ENCODE data around the gene DNAJB4. TPM values are rescaled to one million over a fixed set of nuclear protein-coding genes. Genes with fewer than 3 reads are reported as not detected.

DNAJB4 gene
- total RNA-seq, 1 donor from 2014 or later, result 40.6 TPM

- DNase-seq (ENCODE audit: low spot score), result no peak
- TF ChIP-seq CTCF (IDR thresholded peaks at IDR 0.05) (no peak), EZH2phosphoT487 (IDR thresholded peaks at IDR 0.05) (no peak), EZH2 (IDR thresholded peaks at IDR 0.05) (no peak)
- Histone ChIP-seq H3K36me3 (peaks cover 81% of the 10 kb centered on the region), H3K9me3 (ENCODE audit: low read depth) (no peaks in the 10 kb centered on the region), H3K9ac (no peak overlapping the region), H3K4me1 (peaks cover 17% of the 10 kb centered on the region), H4K20me1 (ENCODE audit: low read depth) (peaks cover 89% of the 10 kb centered on the region), H2AFZ (replicated peaks) (no peak overlapping the region), H3K79me2 (ENCODE audit: low read depth) (peaks cover 100% of the 10 kb centered on the region), H3K4me2 (no peak overlapping the region), H3K27ac (peak overlapping the region; percentile 54), H3K27me3 (no peaks in the 10 kb centered on the region), H3F3A (ENCODE audit: low read depth) (peaks cover 28% of the 10 kb centered on the region), H3K4me3 (no peak overlapping the region)
- no peaks in the 10 kb centered on the region for H3K4me1 Mint-ChIP-seq
- H3K36me3 Mint-ChIP-seq, result peaks cover 46% of the 10 kb centered on the region
- no peaks in the 10 kb centered on the region for H3K27me3 Mint-ChIP-seq (ENCODE audit: insufficient read depth, low read depth)
- H3K9me3 Mint-ChIP-seq, result no peaks in the 10 kb centered on the region
- H3K4me3 Mint-ChIP-seq, result no peak overlapping the region
- H3K27ac Mint-ChIP-seq, result no peak overlapping the region
These were observed 38.4 kb upstream of the DNAJB4 start for GRCh38 chr1:77966291-77966690.

GRCh38 chr1:77970192-77970591 lies 34.5 kb upstream of the DNAJB4 start:
- Mint-ChIP-seq H3K36me3 (peaks cover 38% of the 10 kb centered on the region), H3K27me3 (ENCODE audit: insufficient read depth, low read depth) (peaks cover 2% of the 10 kb centered on the region), H3K4me3 (no peak overlapping the region), H3K9me3 (peaks cover 4% of the 10 kb centered on the region), H3K4me1 (no peaks in the 10 kb centered on the region), H3K27ac (no peak overlapping the region)
- H3K27me3 ChIP-seq, result no peaks in the 10 kb centered on the region
- peaks cover 52% of the 10 kb centered on the region for H3K36me3 ChIP-seq
- no peaks in the 10 kb centered on the region for H3K9me3 ChIP-seq (ENCODE audit: low read depth)
- no peak overlapping the region for H3K9ac ChIP-seq
- peaks cover 17% of the 10 kb centered on the region for H3K4me1 ChIP-seq
- no peak overlapping the region for H2AFZ ChIP-seq (replicated peaks)
- DNase-seq (ENCODE audit: low spot score), result no peak
- H3F3A ChIP-seq (ENCODE audit: low read depth), result peaks cover 25% of the 10 kb centered on the region
- H4K20me1 ChIP-seq (ENCODE audit: low read depth), result peaks cover 100% of the 10 kb centered on the region
- no peak overlapping the region for H3K4me3 ChIP-seq
- H3K79me2 ChIP-seq (ENCODE audit: low read depth), result peaks cover 100% of the 10 kb centered on the region
- no peak for TF ChIP-seq CTCF (IDR thresholded peaks at IDR 0.05)
- no peak for TF ChIP-seq EZH2 (IDR thresholded peaks at IDR 0.05)
- no peak for TF ChIP-seq EZH2phosphoT487 (IDR thresholded peaks at IDR 0.05)
- no peak overlapping the region for H3K27ac ChIP-seq
- no peak overlapping the region for H3K4me2 ChIP-seq

GRCh38 chr1:77972080-77972479 lies 32.7 kb upstream of the DNAJB4 start:
- no peak overlapping the region for H3K4me2 ChIP-seq
- peaks cover 18% of the 10 kb centered on the region for H3F3A ChIP-seq (ENCODE audit: low read depth)
- Mint-ChIP-seq H3K27me3 (ENCODE audit: insufficient read depth, low read depth) (peaks cover 6% of the 10 kb centered on the region), H3K9me3 (peaks cover 5% of the 10 kb centered on the region), H3K4me3 (no peak overlapping the region), H3K36me3 (peaks cover 42% of the 10 kb centered on the region), H3K27ac (no peak overlapping the region), H3K4me1 (peaks cover 12% of the 10 kb centered on the region)
- no peak overlapping the region for H2AFZ ChIP-seq (replicated peaks)
- no peak overlapping the region for H3K4me3 ChIP-seq
- no peak for DNase-seq (ENCODE audit: low spot score)
- H3K9ac ChIP-seq, result no peak overlapping the region
- H3K9me3 ChIP-seq (ENCODE audit: low read depth), result no peaks in the 10 kb centered on the region
- H3K4me1 ChIP-seq, result peaks cover 32% of the 10 kb centered on the region
- H3K27ac ChIP-seq, result no peak overlapping the region
- H3K27me3 ChIP-seq, result no peaks in the 10 kb centered on the region
- peaks cover 100% of the 10 kb centered on the region for H3K79me2 ChIP-seq (ENCODE audit: low read depth)
- TF ChIP-seq EZH2 (IDR thresholded peaks at IDR 0.05), result no peak
- TF ChIP-seq CTCF (IDR thresholded peaks at IDR 0.05), result no peak
- TF ChIP-seq EZH2phosphoT487 (IDR thresholded peaks at IDR 0.05), result no peak
- peaks cover 46% of the 10 kb centered on the region for H3K36me3 ChIP-seq
- peaks cover 100% of the 10 kb centered on the region for H4K20me1 ChIP-seq (ENCODE audit: low read depth)
